ENCODE data around the gene SBF1. TPM values are rescaled to one million over a fixed set of nuclear protein-coding genes. Genes with fewer than 3 reads are reported as not detected.
A peak's percentile ranks its signal among the peaks of the same experiment; 100 is the strongest.

The SBF1 gene
- total RNA-seq, 3 donors from 2014 or later, result 76.1 to 91.9 (median 84.3) TPM

DNA sequence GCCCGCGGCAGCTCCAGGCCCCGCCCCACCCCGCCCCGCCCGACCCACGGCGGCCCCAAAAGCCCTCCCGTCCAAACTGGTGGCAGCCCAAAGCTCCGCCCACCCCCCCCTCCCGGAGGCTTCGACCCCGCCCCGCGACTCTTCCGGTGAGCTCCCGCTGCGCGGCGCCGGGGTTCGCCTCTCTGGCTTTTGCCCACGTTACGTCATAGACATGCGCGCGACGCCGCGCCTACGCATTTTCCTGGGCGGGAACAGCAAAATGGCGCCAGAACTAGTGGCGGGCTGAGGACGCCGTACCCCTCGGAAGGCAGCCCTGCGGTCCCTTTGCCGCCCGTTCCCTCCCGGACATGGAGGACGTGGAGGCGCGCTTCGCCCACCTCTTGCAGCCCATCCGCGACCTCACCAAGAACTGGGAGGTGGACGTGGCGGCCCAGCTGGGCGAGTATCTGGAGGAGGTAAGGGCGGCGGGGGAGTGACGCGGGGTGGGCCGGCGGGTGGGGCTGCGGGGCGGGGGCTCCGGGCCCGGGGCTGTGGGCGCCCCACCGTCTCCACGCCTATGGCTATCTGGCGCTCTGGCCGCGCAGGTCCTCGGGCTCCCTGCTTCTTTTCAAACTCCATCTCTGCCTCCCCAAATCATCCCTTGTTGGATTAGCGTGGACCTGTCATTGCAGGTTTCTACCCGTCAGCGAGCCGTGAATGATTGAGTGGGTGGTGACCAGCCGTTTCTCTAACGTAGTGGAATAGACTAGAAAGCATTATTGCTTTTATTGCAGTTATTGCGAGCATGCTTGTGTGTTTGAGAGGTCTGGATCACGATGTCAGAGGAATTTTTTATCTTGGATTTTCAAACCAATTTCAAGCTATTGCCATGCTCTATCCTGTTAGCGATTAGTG is 33.4 kb upstream of the SBF1 start, which contains the start of gene NCAPH2:
Gene NCAPH2 (plus strand): TSS at position 234 of the 894 bp plus-strand sequence. CDS start 114 bp downstream, at position 348.
- Histone ChIP-seq H3K4me3 (peak within 1 kb of the TSS; percentile 46), H3K9me3 (no peaks in the 10 kb centered on the region), H3K4me1 (ENCODE audit: low read depth) (peaks cover 19% of the 10 kb centered on the region), H3K36me3 (ENCODE audit: low read depth) (peaks cover 6% of the 10 kb centered on the region)
- ATAC-seq, result peak; percentile 87
- DNase-seq, result peak; percentile 98
- TF ChIP-seq, protein P1, sequence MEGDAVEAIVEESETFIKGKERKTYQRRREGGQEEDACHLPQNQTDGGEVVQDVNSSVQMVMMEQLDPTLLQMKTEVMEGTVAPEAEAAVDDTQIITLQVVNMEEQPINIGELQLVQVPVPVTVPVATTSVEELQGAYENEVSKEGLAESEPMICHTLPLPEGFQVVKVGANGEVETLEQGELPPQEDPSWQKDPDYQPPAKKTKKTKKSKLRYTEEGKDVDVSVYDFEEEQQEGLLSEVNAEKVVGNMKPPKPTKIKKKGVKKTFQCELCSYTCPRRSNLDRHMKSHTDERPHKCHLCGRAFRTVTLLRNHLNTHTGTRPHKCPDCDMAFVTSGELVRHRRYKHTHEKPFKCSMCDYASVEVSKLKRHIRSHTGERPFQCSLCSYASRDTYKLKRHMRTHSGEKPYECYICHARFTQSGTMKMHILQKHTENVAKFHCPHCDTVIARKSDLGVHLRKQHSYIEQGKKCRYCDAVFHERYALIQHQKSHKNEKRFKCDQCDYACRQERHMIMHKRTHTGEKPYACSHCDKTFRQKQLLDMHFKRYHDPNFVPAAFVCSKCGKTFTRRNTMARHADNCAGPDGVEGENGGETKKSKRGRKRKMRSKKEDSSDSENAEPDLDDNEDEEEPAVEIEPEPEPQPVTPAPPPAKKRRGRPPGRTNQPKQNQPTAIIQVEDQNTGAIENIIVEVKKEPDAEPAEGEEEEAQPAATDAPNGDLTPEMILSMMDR (IDR thresholded peaks at IDR 0.05), result no peak
- intact Hi-C loops (cut with DNase I, micrococcal nuclease), result no loop called here

DNA sequence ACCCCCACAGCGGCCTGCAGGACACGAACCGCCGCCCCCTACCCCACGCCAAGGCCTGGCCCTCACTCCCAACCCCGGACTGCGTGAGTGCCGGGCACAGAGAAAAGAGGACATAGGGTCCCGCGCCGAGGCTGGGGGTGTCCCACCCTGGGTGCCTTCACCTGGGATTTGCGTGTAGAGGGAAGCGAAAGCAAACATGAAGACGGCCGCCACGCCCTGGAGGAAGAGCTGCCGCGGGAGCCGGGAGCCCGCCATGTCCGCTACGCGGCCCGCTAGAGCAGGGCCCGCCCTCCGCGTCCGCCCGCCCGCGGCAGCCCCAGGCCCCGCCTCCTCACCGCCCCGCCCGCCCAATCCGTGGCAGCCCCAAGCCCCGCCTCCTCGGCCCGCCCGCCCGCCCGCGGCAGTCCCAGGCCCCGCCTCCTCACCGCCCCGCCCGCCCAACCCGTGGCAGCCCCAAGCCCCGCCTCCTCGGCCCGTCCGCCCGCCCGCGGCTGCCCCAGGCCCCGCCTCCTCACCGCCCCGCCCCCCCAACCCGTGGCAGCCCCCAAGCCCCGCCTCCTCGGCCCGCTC is 32.7 kb upstream of the SBF1 start, which contains the start of gene LMF2:
Gene LMF2 (minus strand): TSS at position 282 of the 570 bp plus-strand sequence. CDS start 27 bp downstream, at position 255.
- ATAC-seq, result peak; percentile 88
- Histone ChIP-seq H3K4me3 (peak within 1 kb of the TSS; percentile 46), H3K4me1 (ENCODE audit: low read depth) (peaks cover 19% of the 10 kb centered on the region), H3K9me3 (no peaks in the 10 kb centered on the region), H3K36me3 (ENCODE audit: low read depth) (peaks cover 6% of the 10 kb centered on the region)
- TF ChIP-seq, protein P1 (IDR thresholded peaks at IDR 0.05), result no peak
- DNase-seq, result peak; percentile 90 to 97 (median 96)
- intact Hi-C loops (cut with DNase I, micrococcal nuclease), result no loop called here

DNA sequence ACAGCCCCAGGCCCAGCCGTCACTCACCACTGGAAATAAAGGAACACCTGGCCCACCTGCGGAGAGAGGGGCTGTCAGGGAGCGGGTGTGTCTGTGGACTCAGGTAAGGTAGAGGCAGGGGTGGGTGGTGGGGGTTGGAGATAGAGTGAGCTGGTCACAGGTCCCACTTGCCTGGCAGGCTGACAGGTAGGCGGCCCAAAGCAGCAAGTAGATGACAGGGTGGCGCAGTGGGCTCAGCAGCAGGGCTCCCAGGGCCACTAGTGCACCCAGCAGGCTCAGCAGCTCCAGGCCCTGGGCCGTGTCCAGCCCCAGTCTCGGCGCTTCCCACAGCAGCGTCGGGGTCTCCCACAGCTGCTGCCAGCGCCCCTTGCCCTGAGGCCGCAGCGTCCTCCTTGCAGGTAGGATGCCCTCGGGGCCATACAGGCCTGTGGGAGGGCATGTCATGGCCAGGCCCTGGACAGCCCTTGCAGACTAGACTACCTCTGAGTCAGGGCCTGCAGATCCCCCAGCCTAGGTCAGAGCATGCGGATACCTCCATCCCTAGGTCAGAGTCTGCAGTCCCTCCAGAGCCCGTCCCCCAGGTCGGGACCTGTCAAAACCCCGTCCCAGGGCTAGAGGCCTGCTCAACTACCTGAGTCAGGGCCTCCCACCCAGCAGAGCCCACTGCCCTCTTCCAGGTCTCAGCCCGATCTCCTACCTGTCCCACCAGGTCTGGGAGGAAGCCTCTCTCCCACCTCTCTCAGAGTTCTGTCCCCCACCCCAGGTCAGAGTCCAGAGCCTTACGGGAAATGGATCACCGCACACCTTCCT is 32.0 kb upstream of the SBF1 start:
- H3K36me3 ChIP-seq (ENCODE audit: low read depth), result peaks cover 6% of the 10 kb centered on the region
- peak overlapping the region; percentile 21 for H3K4me3 ChIP-seq
- peak; percentile 1 for ATAC-seq
- DNase-seq, result peak in 2 of 3 donors; percentile 50 to 64
- peaks cover 19% of the 10 kb centered on the region for H3K4me1 ChIP-seq (ENCODE audit: low read depth)
- H3K9me3 ChIP-seq, result no peaks in the 10 kb centered on the region
- TF ChIP-seq, protein P1 (IDR thresholded peaks at IDR 0.05), result no peak
- intact Hi-C loops (cut with DNase I, micrococcal nuclease), result no loop called here

DNA sequence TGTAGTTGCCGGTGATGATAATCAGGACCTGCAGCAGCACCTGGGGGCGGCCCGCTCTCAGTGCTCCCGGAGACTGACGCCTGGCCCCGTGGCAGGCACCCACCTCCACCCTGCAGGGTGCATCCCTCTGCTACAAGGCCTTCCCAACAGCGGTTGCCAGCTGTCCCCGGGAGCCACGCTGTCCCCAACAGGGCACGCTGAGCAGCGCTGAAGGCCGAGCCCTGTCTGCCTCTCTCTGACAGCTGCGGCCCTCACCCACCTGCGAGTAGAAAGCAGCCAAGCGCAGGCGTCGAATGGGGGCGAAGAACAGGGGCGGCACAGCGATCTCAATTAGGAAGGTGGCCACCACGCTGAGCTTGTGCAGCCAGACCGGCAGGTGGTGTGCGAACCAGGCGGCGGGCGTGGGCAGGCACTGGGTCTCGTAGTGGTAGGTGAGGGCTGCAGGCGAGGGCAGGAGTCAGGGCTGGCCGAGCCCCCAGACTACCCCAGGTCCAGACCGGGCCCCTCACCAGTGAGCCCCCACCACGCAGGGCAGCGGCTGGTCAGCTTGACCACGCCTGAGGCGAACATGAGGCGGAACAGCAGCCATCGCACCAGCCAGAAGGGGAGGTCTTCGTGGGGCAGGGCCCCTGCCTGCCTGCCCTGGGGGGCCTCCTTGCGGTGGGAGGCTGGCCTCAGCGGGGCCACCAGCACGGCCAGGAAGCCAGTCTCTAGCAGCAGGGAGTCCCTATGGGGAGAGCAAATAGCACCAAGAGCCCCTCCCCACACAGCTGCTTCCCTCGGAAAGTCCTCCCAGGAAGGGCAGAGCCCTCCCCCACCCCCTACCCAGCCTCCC is 31.2 kb upstream of the SBF1 start:
- Histone ChIP-seq H3K9me3 (no peaks in the 10 kb centered on the region), H3K4me3 (no peak overlapping the region), H3K4me1 (ENCODE audit: low read depth) (peaks cover 19% of the 10 kb centered on the region), H3K36me3 (ENCODE audit: low read depth) (peaks cover 6% of the 10 kb centered on the region)
- DNase-seq, result peak in 2 of 3 donors; percentile 53 to 62
- intact Hi-C loops (cut with DNase I, micrococcal nuclease), result no loop called here
- no peak for ATAC-seq
- TF ChIP-seq, protein P1 (IDR thresholded peaks at IDR 0.05), result no peak
